Liver (tissue), 9 donors: ENCODE results near the gene NRF1. TPM values are rescaled to one million over a fixed set of nuclear protein-coding genes. Genes with fewer than 3 reads are reported as not detected.

Experiments used
- DNase-seq: peaks from one replicate; pipeline ENCODE4 v3.0.0-alpha.2; 2017; ENCODE audit warnings: low spot score
- H3K27ac ChIP-seq, 2 donors: one replicate each; pipeline ENCODE4 v1.7.0; 2013; ENCODE audit warnings: inconsistent platforms in 2 of 2, low read length in 2 of 2, control low read depth in 1 of 2, low read depth in 1 of 2, mild to moderate bottlenecking in 1 of 2
- H3K27me3 ChIP-seq, 4 donors: one replicate each; pipeline versions ENCODE4 v1.6.1 to v1.7.0; 2013; ENCODE audit warnings: low read length in 3 of 4, inconsistent platforms in 1 of 4, mild to moderate bottlenecking in 1 of 4, moderate library complexity in 1 of 4; ENCODE audit not compliant: control insufficient read depth in 4 of 4, insufficient read depth in 4 of 4
- H3K36me3 ChIP-seq, 4 donors: one replicate each; pipeline versions ENCODE4 v1.6.1 to v1.7.0; 2013; ENCODE audit warnings: low read length in 3 of 4, mild to moderate bottlenecking in 3 of 4, low read depth in 1 of 4, moderate library complexity in 1 of 4; ENCODE audit not compliant: control insufficient read depth in 4 of 4, insufficient read depth in 3 of 4
- H3K4me1 ChIP-seq, 4 donors: one replicate each; pipeline versions ENCODE4 v1.6.1 to v1.7.0; 2013; ENCODE audit warnings: low read length in 3 of 4, mild to moderate bottlenecking in 3 of 4, moderate library complexity in 1 of 4; ENCODE audit not compliant: control insufficient read depth in 4 of 4, insufficient read depth in 4 of 4
- H3K4me3 ChIP-seq, 3 donors: one replicate each; pipeline versions ENCODE4 v1.6.1 to v1.7.0; 2013; ENCODE audit warnings: low read length in 3 of 3, control low read depth in 1 of 3, low read depth in 1 of 3, mild to moderate bottlenecking in 1 of 3
- H3K9ac ChIP-seq, 2 donors: one replicate each; pipeline ENCODE4 v1.7.0; 2013; ENCODE audit warnings: low read length in 2 of 2, mild to moderate bottlenecking in 2 of 2, moderate library complexity in 2 of 2, control low read depth in 1 of 2, low read depth in 1 of 2
- H3K9me3 ChIP-seq, 4 donors: one replicate each; pipeline versions ENCODE4 v1.6.1 to v1.7.0; 2013; ENCODE audit warnings: low read length in 3 of 4; ENCODE audit not compliant: control insufficient read depth in 4 of 4
- ATF3 ChIP-seq: IDR thresholded peaks from 2 replicates; pipeline ENCODE4 v1.6.1; 2016; ENCODE audit warnings: antibody characterized with exemption
- CTCF ChIP-seq: fragments of 150-350 bp; IDR thresholded peaks from 2 replicates; pipeline ENCODE4 v1.5.1; 2017; ENCODE audit warnings: improper control_type of control experiment, low read depth, low read length; ENCODE audit not compliant: missing input control
- EGR1 ChIP-seq, 2 donors: IDR thresholded peaks; 2 replicates each; pipeline ENCODE4 v1.6.1; 2016 to 2018; ENCODE audit warnings: antibody characterized with exemption in 2 of 2, low read depth in 2 of 2
- FOXA1 ChIP-seq: IDR thresholded peaks from 2 replicates; pipeline ENCODE4 v1.6.1; 2016; ENCODE audit warnings: antibody characterized with exemption
- FOXA2 ChIP-seq: IDR thresholded peaks from 2 replicates; pipeline ENCODE4 v1.6.1; 2016; ENCODE audit warnings: antibody characterized with exemption
- GABPA ChIP-seq, 2 donors: IDR thresholded peaks in 1 of 2; conservative IDR thresholded peaks in 1 of 2; 2 replicates each; pipeline ENCODE4 v1.6.1; 2016; ENCODE audit warnings: antibody characterized with exemption in 2 of 2, mild to moderate bottlenecking in 1 of 2, moderate library complexity in 1 of 2
- HNF4A ChIP-seq, 2 donors: conservative IDR thresholded peaks; 2 replicates each; pipeline ENCODE4 v1.6.1; 2016; ENCODE audit warnings: antibody characterized with exemption in 2 of 2, mild to moderate bottlenecking in 2 of 2
- HNF4G ChIP-seq: IDR thresholded peaks from 2 replicates; pipeline ENCODE4 v1.6.1; 2016; ENCODE audit warnings: antibody characterized with exemption
- JUND ChIP-seq, 2 donors: IDR thresholded peaks; 2 replicates each; pipeline ENCODE4 v1.6.1; 2016; ENCODE audit warnings: antibody characterized with exemption in 2 of 2
- MAX ChIP-seq: IDR thresholded peaks from 2 replicates; pipeline ENCODE4 v1.6.1; 2016; ENCODE audit warnings: antibody characterized with exemption
- NR2F2 ChIP-seq: IDR thresholded peaks from 2 replicates; pipeline ENCODE4 v1.6.1; 2016; ENCODE audit warnings: antibody characterized with exemption
- RAD21 ChIP-seq, 2 donors: IDR thresholded peaks; 2 replicates each; pipeline ENCODE4 v1.6.1; 2016; ENCODE audit warnings: antibody characterized with exemption in 2 of 2, mild to moderate bottlenecking in 2 of 2
- REST ChIP-seq: IDR thresholded peaks from 2 replicates; pipeline ENCODE4 v1.6.1; 2016; ENCODE audit warnings: antibody characterized with exemption, mild to moderate bottlenecking
- RXRA ChIP-seq, 2 donors: IDR thresholded peaks; 2 replicates each; pipeline ENCODE4 v1.6.1; 2017 to 2018; ENCODE audit warnings: antibody characterized with exemption in 2 of 2, mild to moderate bottlenecking in 1 of 2
- TAF1 ChIP-seq: conservative IDR thresholded peaks from 2 replicates; pipeline ENCODE4 v1.6.1; 2016; ENCODE audit warnings: antibody characterized with exemption, mild to moderate bottlenecking
- YY1 ChIP-seq: IDR thresholded peaks from 2 replicates; pipeline ENCODE4 v1.6.1; 2016; ENCODE audit warnings: antibody characterized with exemption, mild to moderate bottlenecking
- ZBTB33 ChIP-seq: IDR thresholded peaks from 2 replicates; pipeline ENCODE4 v1.6.1; 2016; ENCODE audit warnings: antibody characterized with exemption
- WGBS: extraction: QIAGEN DNeasy Blood & Tissue Kit; methylation state at CpG from one replicate; pipeline ENCODE4 v1.1.7; 2013; 5-methylcytosine and 5-hydroxymethylcytosine counted together
- polyA plus RNA-seq, 2 donors: library from polyadenylated mRNA; stranded (reverse) in 1 of 2; unstranded in 1 of 2; fragments of 200-250 nt in 1 of 2; fragments of >200 nt in 1 of 2; fragmentation: Nextera tagmentation in 1 of 2; extraction: Ambion mirVana in 1 of 2; gene quantifications; one replicate each; pipeline versions ENCODE4 v1.2.1 to v1.2.3, GENCODE V29; 2013 to 2015
- total RNA-seq, 2 donors: library from RNA; depleted of rRNA; stranded (reverse); fragments of >200 nt; gene quantifications; one replicate each; pipeline ENCODE4 v1.2.3, GENCODE V29; 2014
- donor health status: healthy.
- donor health status: healthy.
- donor health status: healthy.
- donor health status: healthy.
- donor health status: healthy.

NRF1 gene
- total and polyA plus RNA-seq, 4 donors: 1.3 to 14.8 (median 5.3) TPM

- no peaks in the 10 kb centered on the region for H3K9me3 ChIP-seq
- H3K27me3 ChIP-seq: peaks cover 4 to 16% (median 9%) of the 10 kb centered on the region in 4 donors
- no peak overlapping the region for H3K9ac ChIP-seq
- H3K27ac ChIP-seq: no peak overlapping the region
- no peak for TF ChIP-seq RAD21 (IDR thresholded peaks at IDR 0.05)
- TF ChIP-seq RXRA (IDR thresholded peaks at IDR 0.05): no peak
- TF ChIP-seq JUND (IDR thresholded peaks at IDR 0.05): no peak
- no peak for TF ChIP-seq TAF1
- TF ChIP-seq ATF3: no peak
- no peak for TF ChIP-seq HNF4G
- TF ChIP-seq MAX: no peak
- no peak for TF ChIP-seq ZBTB33
- TF ChIP-seq REST: no peak
- TF ChIP-seq GABPA (IDR thresholded peaks at IDR 0.05 in 1 of 2, conservative IDR thresholded peaks at IDR 0.05 in 1 of 2): no peak
- TF ChIP-seq HNF4A (conservative IDR thresholded peaks at IDR 0.05): no peak
- TF ChIP-seq FOXA1: no peak
- TF ChIP-seq FOXA2: no peak
- TF ChIP-seq YY1: no peak
- no peak for TF ChIP-seq NR2F2
- TF ChIP-seq EGR1 (IDR thresholded peaks at IDR 0.05; ENCODE audit: low read depth in 2 of 2): no peak
- no peak for TF ChIP-seq CTCF
- WGBS: 62% methylated on average over 19 of the region's 19 CpGs
- DNase-seq: no peak
- peaks cover 9 to 29% (median 19%) of the 10 kb centered on the region in 4 donors for H3K4me1 ChIP-seq
- no peaks in the 10 kb centered on the region for H3K36me3 ChIP-seq
- H3K4me3 ChIP-seq: no peak overlapping the region
These were observed 165.8 kb downstream of the NRF1 start for GRCh38 chr7:129777195-129777844.
